Cardiac fibroblast (primary cell): ENCODE measurements around the gene GRB10.
A peak's percentile ranks its signal among the peaks of the same experiment; 100 is the strongest.
"Not testable (repeated sequence)": the region's sequence is repeated elsewhere in the genome, so short reads cannot be mapped to it uniquely, and the experiment has no call there.

Experiments used
- DNase-seq, 2 donors: peaks; one replicate each; pipeline versions ENCODE4 v3.0.0 to v3.0.0-alpha.2; 2010; ENCODE audit warnings: low read depth in 2 of 2
- H3K4me3 ChIP-seq, 2 donors: replicated peaks in 1 of 2; 1 replicate in 1 of 2; 2 replicates in 1 of 2; pipeline ENCODE4 v1.5.1; 2011; ENCODE audit warnings: low read depth in 2 of 2, low read length in 2 of 2, mild to moderate bottlenecking in 2 of 2, moderate library complexity in 1 of 2
- CTCF ChIP-seq: IDR thresholded peaks from one replicate; pipeline ENCODE4 v1.5.1; 2011; ENCODE audit warnings: low read depth, mild to moderate bottlenecking, low read length, inconsistent platforms

GRB10 gene

GRCh38 chr7:50590535-50590934 lies 192.2 kb downstream of the GRB10 start:
- no peak for TF ChIP-seq CTCF
- H3K4me3 ChIP-seq: no peak overlapping the region
- no peak for DNase-seq

GRCh38 chr7:50589364-50589763 lies 193.3 kb downstream of the GRB10 start:
- no peak overlapping the region for H3K4me3 ChIP-seq
- no peak for TF ChIP-seq CTCF
- no peak for DNase-seq

DNA sequence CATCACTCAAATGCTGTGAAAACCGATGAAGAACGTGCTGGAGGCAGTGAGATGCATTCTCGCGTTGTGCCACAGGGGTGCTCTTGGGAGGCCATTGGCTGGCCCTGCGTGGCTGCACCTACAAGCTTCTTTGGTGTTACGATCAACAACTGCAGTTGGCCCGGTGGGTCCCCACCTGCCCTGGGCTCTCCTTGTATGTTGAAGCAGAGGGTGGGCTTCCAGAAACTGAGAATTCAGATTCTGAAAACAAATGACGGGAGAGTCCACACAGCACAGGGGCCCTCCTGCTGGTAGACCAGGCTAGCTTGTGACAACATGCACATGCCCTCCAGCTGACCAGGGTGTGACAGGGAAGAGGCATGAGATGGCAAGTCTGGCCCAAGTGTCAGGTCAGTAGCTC lies 193.8 kb downstream of the GRB10 start:
- peak; percentile 37 for TF ChIP-seq CTCF
- DNase-seq: no peak
- H3K4me3 ChIP-seq: no peak overlapping the region

GRCh38 chr7:50587737-50588136 lies 195.0 kb downstream of the GRB10 start:
- H3K4me3 ChIP-seq: no peak overlapping the region
- no peak for TF ChIP-seq CTCF
- DNase-seq: no peak

DNA sequence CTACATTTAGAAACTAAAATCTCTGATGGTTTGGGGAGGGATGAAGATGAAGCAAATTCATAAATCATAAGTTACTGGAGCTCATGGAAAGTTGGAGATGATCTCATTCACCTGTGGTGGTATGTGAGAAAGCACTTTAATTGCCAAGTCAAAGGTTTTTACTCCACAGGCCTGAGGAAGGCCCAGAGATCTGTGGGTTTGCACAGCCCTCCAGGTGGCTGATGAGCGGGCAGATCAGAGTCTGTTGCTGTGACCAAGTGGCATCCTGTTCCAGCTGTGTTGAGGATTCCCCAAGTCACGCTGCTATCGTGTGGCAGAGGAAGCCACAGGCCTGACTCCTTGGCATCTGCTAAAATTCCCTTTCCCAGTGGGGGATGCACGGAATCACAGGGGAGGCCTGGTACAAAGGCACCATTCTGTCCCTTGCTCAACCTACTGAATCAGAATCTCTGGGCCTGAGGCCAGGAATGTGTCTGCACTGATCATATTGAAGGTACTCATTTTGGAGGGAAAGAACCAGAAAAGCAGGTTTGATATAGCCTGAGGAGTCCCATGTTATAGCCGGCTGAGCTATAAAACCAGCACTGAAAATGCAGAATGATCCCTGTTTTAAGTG lies 197.8 kb downstream of the GRB10 start:
- DNase-seq: no peak
- no peak overlapping the region for H3K4me3 ChIP-seq
- no peak for TF ChIP-seq CTCF

DNA sequence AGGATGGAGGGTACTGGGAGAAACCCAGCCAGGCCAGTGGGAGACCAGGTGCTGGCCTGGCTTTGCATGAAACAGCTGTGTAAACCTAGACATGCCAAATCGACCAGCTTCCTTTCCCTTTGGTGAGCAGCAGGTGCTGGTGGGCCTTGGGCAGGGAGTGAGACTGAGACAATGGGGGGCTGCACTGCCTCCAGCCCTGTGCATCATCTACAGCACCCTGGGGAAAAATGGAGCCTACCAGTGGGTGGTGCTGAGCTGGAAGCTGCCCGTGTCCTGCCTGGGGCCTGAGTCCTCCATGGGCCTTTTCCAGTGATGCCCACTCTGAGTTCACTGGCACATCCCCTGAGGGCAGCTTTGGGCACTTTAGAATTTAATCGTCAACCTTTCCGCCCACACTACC lies 198.3 kb downstream of the GRB10 start:
- no peak overlapping the region for H3K4me3 ChIP-seq
- no peak for DNase-seq
- no peak for TF ChIP-seq CTCF

DNA sequence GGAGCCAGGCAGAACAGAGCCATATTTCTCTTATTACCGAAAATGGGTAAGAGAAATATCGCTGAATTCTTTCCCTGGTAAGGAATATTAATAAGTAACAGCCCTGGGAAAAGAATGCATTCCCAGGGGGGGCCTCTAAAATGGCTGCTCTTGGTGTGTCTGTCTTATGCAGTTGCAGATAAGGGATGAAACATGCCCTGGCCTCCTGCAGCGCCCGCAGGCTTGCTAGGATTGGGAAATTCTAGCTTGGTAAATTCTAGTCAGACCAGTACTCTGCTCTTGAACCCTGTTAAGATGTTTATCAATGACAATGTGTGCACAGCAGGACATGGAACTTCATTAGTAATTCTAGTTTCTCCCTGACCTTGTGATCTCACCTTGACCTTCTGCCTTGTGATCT lies 199.4 kb downstream of the GRB10 start:
- not testable (repeated sequence) for DNase-seq, H3K4me3 ChIP-seq

GRCh38 chr7:50582271-50582670 lies 200.4 kb downstream of the GRB10 start:
- H3K4me3 ChIP-seq, DNase-seq: not testable (repeated sequence)

DNA sequence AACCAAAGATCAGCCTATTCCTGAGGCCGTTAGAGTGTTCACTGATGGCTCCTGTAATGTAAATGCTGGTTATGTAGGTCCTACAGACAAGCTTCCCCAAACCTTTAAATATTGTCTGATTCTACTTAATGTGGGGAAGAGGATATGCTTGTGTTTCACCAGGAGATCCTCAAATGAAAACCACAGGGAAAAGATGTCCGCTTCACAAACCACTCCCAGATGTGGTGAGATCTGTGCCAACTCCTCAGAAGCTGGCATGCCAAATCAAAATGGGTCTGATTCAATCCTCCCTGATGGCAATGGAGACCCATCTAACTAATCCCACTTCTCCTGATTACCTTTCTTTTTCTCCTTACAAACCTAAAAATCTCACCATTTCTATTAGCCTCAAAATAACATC lies 202.0 kb downstream of the GRB10 start:
- not testable (repeated sequence) for DNase-seq, H3K4me3 ChIP-seq
